ENCODE data around the gene WDR33. TPM values are rescaled to one million over a fixed set of nuclear protein-coding genes. Genes with fewer than 3 reads are reported as not detected.
A peak's percentile ranks its signal among the peaks of the same experiment; 100 is the strongest.

The WDR33 gene
- total RNA-seq, 1 experiment from 2014 or later: 61.1 TPM

DNA sequence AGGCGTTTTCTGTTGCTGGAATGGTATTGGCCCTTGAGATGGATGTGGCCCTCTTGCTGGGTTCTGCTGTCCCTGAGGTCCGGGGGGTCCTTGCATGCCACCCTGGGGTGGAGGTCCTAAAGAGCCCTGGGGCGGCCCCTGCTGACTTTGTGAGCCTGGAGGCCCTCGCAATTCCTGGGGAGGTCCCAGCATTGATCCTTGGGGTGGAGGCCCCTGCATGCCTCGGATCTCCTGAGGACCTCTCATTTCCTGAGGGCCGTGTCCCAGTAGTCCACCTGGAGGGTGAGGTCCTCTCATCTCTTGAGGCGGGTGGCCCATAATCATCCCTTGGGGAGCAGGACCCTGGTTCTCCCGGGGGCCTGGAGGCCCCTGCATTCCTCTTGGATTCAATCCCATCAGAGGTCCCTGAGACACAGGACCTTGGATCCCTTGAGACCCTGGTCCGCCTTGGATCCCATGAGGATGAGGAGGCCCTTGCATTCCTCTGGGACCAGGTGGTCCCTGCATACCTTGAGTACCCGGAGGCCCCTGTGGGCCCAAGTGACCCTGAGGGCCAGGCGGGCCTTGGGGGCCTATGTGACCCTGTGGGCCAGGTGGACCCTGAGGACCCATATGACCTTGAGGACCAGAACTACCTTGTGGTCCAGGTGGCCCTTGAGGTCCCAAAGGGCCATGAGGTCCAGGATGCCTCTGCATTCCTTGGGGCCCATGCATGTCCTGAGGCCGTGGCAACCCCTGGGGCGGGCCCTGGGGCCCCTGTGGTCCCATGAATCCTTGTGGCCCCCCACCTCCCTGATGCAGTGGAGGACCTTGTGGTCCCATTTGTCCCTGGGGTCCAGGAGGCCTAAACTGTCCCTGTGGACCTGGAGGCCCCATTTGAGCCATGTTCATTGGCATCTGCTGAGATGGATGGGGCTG lies 91.4 kb downstream of the WDR33 start:
- TF ChIP-seq, protein P1, sequence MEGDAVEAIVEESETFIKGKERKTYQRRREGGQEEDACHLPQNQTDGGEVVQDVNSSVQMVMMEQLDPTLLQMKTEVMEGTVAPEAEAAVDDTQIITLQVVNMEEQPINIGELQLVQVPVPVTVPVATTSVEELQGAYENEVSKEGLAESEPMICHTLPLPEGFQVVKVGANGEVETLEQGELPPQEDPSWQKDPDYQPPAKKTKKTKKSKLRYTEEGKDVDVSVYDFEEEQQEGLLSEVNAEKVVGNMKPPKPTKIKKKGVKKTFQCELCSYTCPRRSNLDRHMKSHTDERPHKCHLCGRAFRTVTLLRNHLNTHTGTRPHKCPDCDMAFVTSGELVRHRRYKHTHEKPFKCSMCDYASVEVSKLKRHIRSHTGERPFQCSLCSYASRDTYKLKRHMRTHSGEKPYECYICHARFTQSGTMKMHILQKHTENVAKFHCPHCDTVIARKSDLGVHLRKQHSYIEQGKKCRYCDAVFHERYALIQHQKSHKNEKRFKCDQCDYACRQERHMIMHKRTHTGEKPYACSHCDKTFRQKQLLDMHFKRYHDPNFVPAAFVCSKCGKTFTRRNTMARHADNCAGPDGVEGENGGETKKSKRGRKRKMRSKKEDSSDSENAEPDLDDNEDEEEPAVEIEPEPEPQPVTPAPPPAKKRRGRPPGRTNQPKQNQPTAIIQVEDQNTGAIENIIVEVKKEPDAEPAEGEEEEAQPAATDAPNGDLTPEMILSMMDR (IDR thresholded peaks at IDR 0.05; ENCODE audit: unreplicated experiment): no peak
- Mint-ChIP-seq H3K9me3 (ENCODE audit: low read depth, unreplicated experiment) (no peaks in the 10 kb centered on the region), H3K36me3 (ENCODE audit: insufficient read depth, unreplicated experiment) (peaks cover 51% of the 10 kb centered on the region), H3K4me3 (ENCODE audit: low read depth, unreplicated experiment) (no peak overlapping the region), H3K27me3 (ENCODE audit: unreplicated experiment) (no peaks in the 10 kb centered on the region), H3K27ac (ENCODE audit: unreplicated experiment) (no peak overlapping the region), H3K4me1 (ENCODE audit: low read depth, unreplicated experiment) (peaks cover 14% of the 10 kb centered on the region)
- BruUV-seq (replicated peaks): no TSS peak
- no peak for DNase-seq
- intact Hi-C loops (cut with micrococcal nuclease; ENCODE audit: unreplicated experiment): no loop called here
- CTCF ChIA-PET: no interaction called here

DNA sequence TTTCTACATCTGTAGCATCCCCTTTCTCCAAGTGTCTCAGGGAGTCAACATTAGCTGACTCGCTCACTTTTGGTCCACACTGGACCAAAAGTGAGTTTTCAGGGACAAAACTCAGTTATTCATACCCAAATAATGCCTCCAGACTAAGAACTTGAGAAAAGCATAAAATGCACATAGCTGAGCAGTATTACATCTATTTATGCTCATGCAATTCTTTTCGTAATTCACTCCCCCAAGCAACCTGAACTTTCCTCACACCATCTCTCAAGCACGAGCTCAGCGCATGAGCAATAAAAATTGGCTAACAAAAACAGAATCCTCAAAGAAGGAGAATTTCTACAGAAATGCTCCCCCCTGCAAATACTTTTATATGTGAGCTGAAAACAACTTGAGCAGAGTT lies 92.7 kb downstream of the WDR33 start:
- CTCF ChIA-PET: no interaction called here
- H3K27ac Mint-ChIP-seq (ENCODE audit: unreplicated experiment): no peak overlapping the region
- H3K9me3 Mint-ChIP-seq (ENCODE audit: low read depth, unreplicated experiment): no peaks in the 10 kb centered on the region
- H3K4me1 Mint-ChIP-seq (ENCODE audit: low read depth, unreplicated experiment): peaks cover 14% of the 10 kb centered on the region
- no TSS peak for BruUV-seq (replicated peaks)
- intact Hi-C loops (cut with micrococcal nuclease; ENCODE audit: unreplicated experiment): no loop called here
- H3K27me3 Mint-ChIP-seq (ENCODE audit: unreplicated experiment): no peaks in the 10 kb centered on the region
- DNase-seq: no peak
- TF ChIP-seq, protein P1 (IDR thresholded peaks at IDR 0.05; ENCODE audit: unreplicated experiment): no peak
- no peak overlapping the region for H3K4me3 Mint-ChIP-seq (ENCODE audit: low read depth, unreplicated experiment)
- H3K36me3 Mint-ChIP-seq (ENCODE audit: insufficient read depth, unreplicated experiment): peaks cover 50% of the 10 kb centered on the region

DNA sequence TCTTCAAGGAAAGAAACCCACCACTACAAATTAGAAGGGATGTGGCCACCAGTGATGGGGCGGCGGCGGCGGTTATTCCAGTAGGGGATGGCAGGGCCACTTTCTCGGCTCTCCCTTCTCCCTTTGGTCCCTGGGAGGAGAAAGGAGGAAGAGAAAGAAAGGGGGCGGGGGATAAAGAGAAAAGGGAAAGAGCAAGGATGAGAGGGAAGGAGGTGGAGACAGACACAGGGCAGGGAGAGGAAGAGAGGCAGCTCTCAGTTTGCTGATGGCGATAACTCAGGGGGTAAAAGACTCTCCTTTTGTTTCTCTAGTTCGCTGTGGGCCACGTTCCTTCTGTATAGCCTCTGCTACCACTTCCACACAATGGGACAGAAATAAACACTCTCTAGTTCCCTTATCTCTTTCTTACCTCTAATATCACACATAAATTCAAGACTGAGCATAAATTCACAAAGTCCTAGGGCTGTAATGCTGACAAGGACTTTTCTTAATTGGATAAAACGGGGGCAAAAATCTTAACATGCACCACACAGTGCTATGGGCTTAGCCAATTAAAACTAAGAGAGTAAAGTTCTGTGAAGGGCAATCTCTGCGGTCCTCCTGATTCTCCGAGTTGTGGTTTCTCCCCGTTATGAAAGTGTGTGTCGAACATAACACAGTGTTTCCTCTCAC lies 95.1 kb downstream of the WDR33 start:
- Mint-ChIP-seq H3K27ac (ENCODE audit: unreplicated experiment) (peak overlapping the region; percentile 78), H3K4me1 (ENCODE audit: low read depth, unreplicated experiment) (peaks cover 7% of the 10 kb centered on the region), H3K36me3 (ENCODE audit: insufficient read depth, unreplicated experiment) (peaks cover 39% of the 10 kb centered on the region), H3K9me3 (ENCODE audit: low read depth, unreplicated experiment) (no peaks in the 10 kb centered on the region), H3K4me3 (ENCODE audit: low read depth, unreplicated experiment) (no peak overlapping the region), H3K27me3 (ENCODE audit: unreplicated experiment) (no peaks in the 10 kb centered on the region)
- CTCF ChIA-PET: no interaction called here
- no peak for DNase-seq
- TF ChIP-seq, protein P1 (IDR thresholded peaks at IDR 0.05; ENCODE audit: unreplicated experiment): no peak
- no TSS peak for BruUV-seq (replicated peaks)
- intact Hi-C loops (cut with micrococcal nuclease; ENCODE audit: unreplicated experiment): no loop called here

DNA sequence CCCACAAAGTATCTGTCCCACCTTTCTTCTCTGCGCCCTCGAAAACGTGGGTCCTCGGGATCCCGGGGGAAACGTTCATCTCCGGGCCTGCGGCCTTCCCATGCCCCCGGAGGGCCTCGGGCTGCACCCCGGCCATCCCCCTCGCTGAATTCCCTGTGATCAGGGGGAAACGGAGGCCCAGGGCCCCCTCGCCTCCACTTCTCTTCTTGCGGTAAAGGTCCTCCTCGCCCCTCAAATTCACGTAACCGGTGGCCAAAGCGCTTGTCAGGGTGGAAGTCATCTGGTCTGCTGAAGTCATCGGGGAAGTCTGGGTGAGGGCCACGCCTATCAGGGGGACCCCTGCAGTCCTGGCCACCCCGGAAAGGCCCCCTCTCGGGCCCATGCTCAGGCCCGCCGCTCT lies 97.4 kb downstream of the WDR33 start:
- peaks cover 7% of the 10 kb centered on the region for H3K4me1 Mint-ChIP-seq (ENCODE audit: low read depth, unreplicated experiment)
- CTCF ChIA-PET: no interaction called here
- intact Hi-C loops (cut with micrococcal nuclease; ENCODE audit: unreplicated experiment): no loop called here
- TF ChIP-seq, protein P1 (IDR thresholded peaks at IDR 0.05; ENCODE audit: unreplicated experiment): no peak
- H3K27ac Mint-ChIP-seq (ENCODE audit: unreplicated experiment): no peak overlapping the region
- no peak for DNase-seq
- no peak overlapping the region for H3K4me3 Mint-ChIP-seq (ENCODE audit: low read depth, unreplicated experiment)
- H3K9me3 Mint-ChIP-seq (ENCODE audit: low read depth, unreplicated experiment): no peaks in the 10 kb centered on the region
- H3K36me3 Mint-ChIP-seq (ENCODE audit: insufficient read depth, unreplicated experiment): peaks cover 34% of the 10 kb centered on the region
- BruUV-seq (replicated peaks): no TSS peak
- no peaks in the 10 kb centered on the region for H3K27me3 Mint-ChIP-seq (ENCODE audit: unreplicated experiment)
